GM19193 (cell line): ENCODE results near the gene MEAK7.

Experiments used
- POLR2A ChIP-seq: IDR thresholded peaks from 4 replicates; pipeline ENCODE4 v1.6.1; 2011; ENCODE audit not compliant: insufficient read depth, insufficient read length; ENCODE audit errors: extremely low read depth

MEAK7 gene

GRCh38 chr16:84524346-84524920, 20.0 kb upstream of the MEAK7 start:
- no peak for TF ChIP-seq POLR2A

GRCh38 chr16:84521497-84521770, 17.0 kb upstream of the MEAK7 start:
- no peak for TF ChIP-seq POLR2A

- no peak for TF ChIP-seq POLR2A
Observed at GRCh38 chr16:84520725-84521496, 16.5 kb upstream of the MEAK7 start.

GRCh38 chr16:84519855-84520254, 15.4 kb upstream of the MEAK7 start:
- TF ChIP-seq POLR2A, result no peak

- TF ChIP-seq POLR2A, result no peak
Observed at GRCh38 chr16:84518804-84519341, 14.4 kb upstream of the MEAK7 start.

- TF ChIP-seq POLR2A, result no peak
Observed at GRCh38 chr16:84517366-84517765, 12.9 kb upstream of the MEAK7 start.

- TF ChIP-seq POLR2A, result peak; percentile 60
Observed at GRCh38 chr16:84514874-84515835, 10.7 kb upstream of the MEAK7 start.

- TF ChIP-seq POLR2A, result no peak
Observed at GRCh38 chr16:84514295-84514873, 9.9 kb upstream of the MEAK7 start.

GRCh38 chr16:84513666-84514065, 9.2 kb upstream of the MEAK7 start:
- no peak for TF ChIP-seq POLR2A

- no peak for TF ChIP-seq POLR2A
Observed at GRCh38 chr16:84513123-84513522, 8.7 kb upstream of the MEAK7 start.

GRCh38 chr16:84511831-84512230, 7.4 kb upstream of the MEAK7 start:
- TF ChIP-seq POLR2A, result no peak

- no peak for TF ChIP-seq POLR2A
Observed at GRCh38 chr16:84511180-84511800, 6.8 kb upstream of the MEAK7 start.

- no peak for TF ChIP-seq POLR2A
Observed at GRCh38 chr16:84509032-84509950, 4.8 kb upstream of the MEAK7 start.

- TF ChIP-seq POLR2A, result no peak
Observed at GRCh38 chr16:84508502-84508901, 4.0 kb upstream of the MEAK7 start.
